Activated CD4-positive, alpha-beta T cell treated with anti-CD3 and anti-CD28 coated beads for 36 hours (primary cell): ENCODE data around the gene KCNQ1OT1. TPM values are rescaled to one million over a fixed set of nuclear protein-coding genes. Genes with fewer than 3 reads are reported as not detected.

Experiments
- ATAC-seq: fragments of 200-7000 bp; cut with Tn5 transposase; one replicate; pipeline ENCODE4 v1.10.0; 2021; ENCODE audit warnings: mild to moderate bottlenecking, moderate library complexity
- CTCF ChIA-PET: fragments of 350-600 bp; sonication (Branson Sonifier 250); formaldehyde crosslinking; loops from one replicate; lab custom pipeline; 2021; ENCODE audit warnings: antibody characterized with exemption; lab: Charles Lee
- POLR2A ChIA-PET: fragments of 350-600 bp; sonication (Branson Sonifier 250); formaldehyde crosslinking; loops from one replicate; lab custom pipeline; 2021; ENCODE audit warnings: antibody characterized with exemption, inconsistent platforms; lab: Charles Lee
- DNase-seq: peaks from one replicate; pipeline ENCODE4 v3.0.0-alpha.2; 2020
- H3K27ac Mint-ChIP-seq: one replicate; pipeline ENCODE4 v1.8.0; 2021; ENCODE audit warnings: mixed read lengths
- H3K27me3 Mint-ChIP-seq: one replicate; pipeline ENCODE4 v1.8.0; 2021; ENCODE audit warnings: mixed read lengths
- H3K36me3 Mint-ChIP-seq: one replicate; pipeline ENCODE4 v1.8.0; 2021; ENCODE audit warnings: low read depth, mixed read lengths
- H3K4me1 Mint-ChIP-seq: one replicate; pipeline ENCODE4 v1.8.0; 2021; ENCODE audit warnings: mixed read lengths
- H3K4me3 Mint-ChIP-seq: one replicate; pipeline ENCODE4 v1.8.0; 2021; ENCODE audit warnings: mild to moderate bottlenecking, moderate library complexity, mixed read lengths
- H3K9me3 Mint-ChIP-seq: one replicate; pipeline ENCODE4 v1.8.0; 2021; ENCODE audit warnings: low read depth, mixed read lengths
- intact Hi-C, 2 experiments: fragments of 100-400 bp; cut with DNase I in 1 of 2; cut with micrococcal nuclease in 1 of 2; formaldehyde crosslinking; loops; one replicate each; pipeline versions ENCODE4 v1.14.2 to v1.15.1; 2022 to 2024; cut with DNase I, micrococcal nuclease
- total RNA-seq, 2 experiments: library from RNA; stranded (reverse); gene quantifications; one replicate each; pipeline ENCODE4 v1.2.3, GENCODE V29; 2021

The KCNQ1OT1 gene
- total RNA-seq, 2 experiments from 2014 or later, result 0.16 TPM

- H3K27ac Mint-ChIP-seq, result no peak overlapping the region
- POLR2A ChIA-PET, result no interaction called here
- H3K9me3 Mint-ChIP-seq, result no peaks in the 10 kb centered on the region
- no peaks in the 10 kb centered on the region for H3K27me3 Mint-ChIP-seq
- CTCF ChIA-PET, result interaction anchor here (0.7 kb wide), 1 partner anchor 119 kb away, joined by 3 read pairs; no protein-coding TSS in a partner anchor
- DNase-seq, result no peak
- ATAC-seq, result no peak
- H3K4me1 Mint-ChIP-seq, result no peaks in the 10 kb centered on the region
- intact Hi-C loops, result no loop called here
- no peaks in the 10 kb centered on the region for H3K36me3 Mint-ChIP-seq
- H3K4me3 Mint-ChIP-seq, result no peak overlapping the region
Measured at GRCh38 chr11:2666401-2666741, 33.4 kb downstream of the KCNQ1OT1 start.

- H3K36me3 Mint-ChIP-seq, result no peaks in the 10 kb centered on the region
- no peaks in the 10 kb centered on the region for H3K9me3 Mint-ChIP-seq
- H3K4me3 Mint-ChIP-seq, result no peak overlapping the region
- no peak for DNase-seq
- H3K27ac Mint-ChIP-seq, result no peak overlapping the region
- no peak for ATAC-seq
- intact Hi-C loops, result no loop called here
- H3K27me3 Mint-ChIP-seq, result no peaks in the 10 kb centered on the region
- POLR2A ChIA-PET, result no interaction called here
- CTCF ChIA-PET, result interaction anchor here (0.6 to 0.7 kb wide), 3 partner anchors 118 to 400 kb away, joined by 3 read pairs; no protein-coding TSS in a partner anchor
- no peaks in the 10 kb centered on the region for H3K4me1 Mint-ChIP-seq
Measured at GRCh38 chr11:2665526-2666400, 34.0 kb downstream of the KCNQ1OT1 start.

GRCh38 chr11:2664791-2665525, 34.8 kb downstream of the KCNQ1OT1 start:
- H3K36me3 Mint-ChIP-seq, result peaks cover 4% of the 10 kb centered on the region
- ATAC-seq (no peak), DNase-seq (no peak)
- intact Hi-C loops, result no loop called here
- H3K27me3 Mint-ChIP-seq, result no peaks in the 10 kb centered on the region
- CTCF ChIA-PET, result interaction anchor here (0.6 to 1.1 kb wide), 3 partner anchors 19 to 399 kb away, joined by 3 read pairs; no protein-coding TSS in a partner anchor
- H3K27ac Mint-ChIP-seq, result no peak overlapping the region
- no peaks in the 10 kb centered on the region for H3K4me1 Mint-ChIP-seq
- no peak overlapping the region for H3K4me3 Mint-ChIP-seq
- POLR2A ChIA-PET, result no interaction called here
- no peaks in the 10 kb centered on the region for H3K9me3 Mint-ChIP-seq

- ATAC-seq (no peak), DNase-seq (no peak)
- ChIA-PET POLR2A (no interaction called here), CTCF (interaction anchor here (0.8 to 1.1 kb wide), 2 partner anchors 20 to 45 kb away, joined by 3 read pairs; no protein-coding TSS in a partner anchor)
- H3K9me3 Mint-ChIP-seq, result no peaks in the 10 kb centered on the region
- intact Hi-C loops, result no loop called here
- no peak overlapping the region for H3K4me3 Mint-ChIP-seq
- no peaks in the 10 kb centered on the region for H3K27me3 Mint-ChIP-seq
- H3K4me1 Mint-ChIP-seq, result no peaks in the 10 kb centered on the region
- no peak overlapping the region for H3K27ac Mint-ChIP-seq
- H3K36me3 Mint-ChIP-seq, result peaks cover 6% of the 10 kb centered on the region
Measured at GRCh38 chr11:2664376-2664775, 35.4 kb downstream of the KCNQ1OT1 start.

- CTCF ChIA-PET, result no interaction called here
- peaks cover 11% of the 10 kb centered on the region for H3K36me3 Mint-ChIP-seq
- H3K9me3 Mint-ChIP-seq, result no peaks in the 10 kb centered on the region
- intact Hi-C loops, result no loop called here
- DNase-seq (no peak), ATAC-seq (no peak)
- no peak overlapping the region for H3K27ac Mint-ChIP-seq
- H3K4me1 Mint-ChIP-seq, result no peaks in the 10 kb centered on the region
- no peak overlapping the region for H3K4me3 Mint-ChIP-seq
- no peaks in the 10 kb centered on the region for H3K27me3 Mint-ChIP-seq
- POLR2A ChIA-PET, result no interaction called here
Measured at GRCh38 chr11:2663915-2664314, 35.9 kb downstream of the KCNQ1OT1 start.

GRCh38 chr11:2663506-2663905, 36.3 kb downstream of the KCNQ1OT1 start:
- no peak overlapping the region for H3K4me3 Mint-ChIP-seq
- no peaks in the 10 kb centered on the region for H3K9me3 Mint-ChIP-seq
- intact Hi-C loops, result no loop called here
- ChIA-PET CTCF (no interaction called here), POLR2A (no interaction called here)
- DNase-seq (no peak), ATAC-seq (no peak)
- peaks cover 15% of the 10 kb centered on the region for H3K36me3 Mint-ChIP-seq
- no peak overlapping the region for H3K27ac Mint-ChIP-seq
- no peaks in the 10 kb centered on the region for H3K27me3 Mint-ChIP-seq
- no peaks in the 10 kb centered on the region for H3K4me1 Mint-ChIP-seq

- H3K4me1 Mint-ChIP-seq, result no peaks in the 10 kb centered on the region
- peaks cover 16% of the 10 kb centered on the region for H3K36me3 Mint-ChIP-seq
- no peak overlapping the region for H3K27ac Mint-ChIP-seq
- H3K4me3 Mint-ChIP-seq, result no peak overlapping the region
- intact Hi-C loops, result no loop called here
- ChIA-PET POLR2A (no interaction called here), CTCF (no interaction called here)
- no peak for DNase-seq
- no peaks in the 10 kb centered on the region for H3K27me3 Mint-ChIP-seq
- no peaks in the 10 kb centered on the region for H3K9me3 Mint-ChIP-seq
- no peak for ATAC-seq
Measured at GRCh38 chr11:2662430-2663299, 37.1 kb downstream of the KCNQ1OT1 start.

- ATAC-seq (no peak), DNase-seq (no peak)
- H3K27ac Mint-ChIP-seq, result no peak overlapping the region
- intact Hi-C loops, result no loop called here
- H3K36me3 Mint-ChIP-seq, result peaks cover 17% of the 10 kb centered on the region
- no peaks in the 10 kb centered on the region for H3K4me1 Mint-ChIP-seq
- ChIA-PET CTCF (no interaction called here), POLR2A (no interaction called here)
- no peak overlapping the region for H3K4me3 Mint-ChIP-seq
- H3K9me3 Mint-ChIP-seq, result no peaks in the 10 kb centered on the region
- H3K27me3 Mint-ChIP-seq, result no peaks in the 10 kb centered on the region
Measured at GRCh38 chr11:2662024-2662312, 37.8 kb downstream of the KCNQ1OT1 start.

- no peak for DNase-seq
- H3K36me3 Mint-ChIP-seq, result peaks cover 17% of the 10 kb centered on the region
- no peak for ATAC-seq
- POLR2A ChIA-PET, result no interaction called here
- no peak overlapping the region for H3K27ac Mint-ChIP-seq
- intact Hi-C loops, result no loop called here
- CTCF ChIA-PET, result interaction anchor here (1.3 kb wide), 1 partner anchor 227 kb away, joined by 5 read pairs; no protein-coding TSS in a partner anchor
- no peaks in the 10 kb centered on the region for H3K27me3 Mint-ChIP-seq
- H3K9me3 Mint-ChIP-seq, result no peaks in the 10 kb centered on the region
- H3K4me3 Mint-ChIP-seq, result no peak overlapping the region
- H3K4me1 Mint-ChIP-seq, result no peaks in the 10 kb centered on the region
Measured at GRCh38 chr11:2661173-2662023, 38.4 kb downstream of the KCNQ1OT1 start.

- no peaks in the 10 kb centered on the region for H3K4me1 Mint-ChIP-seq
- DNase-seq, result no peak
- intact Hi-C loops, result no loop called here
- POLR2A ChIA-PET, result no interaction called here
- H3K4me3 Mint-ChIP-seq, result no peak overlapping the region
- no peaks in the 10 kb centered on the region for H3K9me3 Mint-ChIP-seq
- no peak for ATAC-seq
- no peaks in the 10 kb centered on the region for H3K27me3 Mint-ChIP-seq
- H3K27ac Mint-ChIP-seq, result no peak overlapping the region
- H3K36me3 Mint-ChIP-seq, result peaks cover 17% of the 10 kb centered on the region
- CTCF ChIA-PET, result interaction anchor here (1.3 kb wide), 1 partner anchor 228 kb away, joined by 5 read pairs; no protein-coding TSS in a partner anchor
Measured at GRCh38 chr11:2660357-2660939, 39.3 kb downstream of the KCNQ1OT1 start.
